Transverse colon (tissue), 4 donors: ENCODE results near the gene KCNA1. TPM values are rescaled to one million over a fixed set of nuclear protein-coding genes. Genes with fewer than 3 reads are reported as not detected.

Source experiments
- DNase-seq: peaks from one replicate; pipeline ENCODE4 v3.0.0-alpha.2; 2019
- H3K27ac ChIP-seq, 4 donors: fragments of 200-600 bp; sonication (generic); 2 replicates each; pipeline ENCODE4 v1.5.1; 2016 to 2018; ENCODE audit warnings: inconsistent platforms in 4 of 4
- H3K27me3 ChIP-seq: fragments of 200-600 bp; sonication (generic); 2 replicates; pipeline ENCODE4 v1.5.1; 2017; ENCODE audit warnings: inconsistent platforms
- H3K36me3 ChIP-seq, 4 donors: fragments of 200-600 bp; sonication (generic); 2 replicates each; pipeline ENCODE4 v1.5.1; 2017 to 2019; ENCODE audit warnings: inconsistent platforms in 4 of 4
- H3K4me1 ChIP-seq, 4 donors: fragments of 200-600 bp; sonication (generic); 2 replicates each; pipeline ENCODE4 v1.5.1; 2017 to 2020; ENCODE audit warnings: inconsistent platforms in 4 of 4
- H3K4me3 ChIP-seq, 4 donors: fragments of 200-600 bp; sonication (generic); 1 replicate in 1 of 4; 2 replicates in 3 of 4; pipeline versions ENCODE4 v1.5.1 to v1.6.1; 2017 to 2019; ENCODE audit warnings: inconsistent platforms in 4 of 4
- H3K9me3 ChIP-seq, 2 donors: fragments of 200-600 bp; sonication (generic); 2 replicates each; pipeline ENCODE4 v1.5.1; 2017 to 2019; ENCODE audit warnings: inconsistent platforms in 2 of 2
- EP300 ChIP-seq: sonication (generic); formaldehyde crosslinking; IDR thresholded peaks from one replicate; pipeline ENCODE4 v1.6.1; 2017; ENCODE audit warnings: antibody characterized with exemption, low read depth
- POLR2A ChIP-seq: fragments of 450-650 bp; IDR thresholded peaks from one replicate; pipeline ENCODE4 v1.6.1; 2016; ENCODE audit warnings: antibody characterized with exemption, mild to moderate bottlenecking, moderate library complexity
- POLR2AphosphoS5 ChIP-seq, 3 donors: sonication (generic); formaldehyde crosslinking; IDR thresholded peaks; one replicate each; pipeline ENCODE4 v1.6.1; 2016; ENCODE audit warnings: antibody characterized with exemption in 3 of 3
- WGBS, 2 donors: methylation state at CpG; one replicate each; pipeline ENCODE4 v1.1.5; 2018; ENCODE audit warnings: low coverage in 1 of 2; 5-methylcytosine and 5-hydroxymethylcytosine counted together
- in situ Hi-C, 4 donors: fragments of 200-750 bp; cut with MboI; loops; one replicate each; pipeline versions ENCODE4 v1.15.0 to v1.15.1; 2017; ENCODE audit warnings: low sequenced_read_pairs in 3 of 4, low pct_ligation_motif_present in 1 of 4, low pct_unique_long_range_greater_than_20kb in 1 of 4
- intact Hi-C: fragments of 100-400 bp; cut with DNase I; formaldehyde crosslinking; loops from one replicate; pipeline ENCODE4 v1.15.1; 2023; ENCODE audit warnings: low total_unique reads
- total RNA-seq, 4 donors: library from RNA; depleted of rRNA; stranded (reverse); fragments of >200 nt; gene quantifications; one replicate each; pipeline ENCODE4 v1.1.0, GENCODE V29; 2016
- TF ChIP-seq, protein P1 (sequence below), 5 experiments: fragments of 200-600 bp in 3 of 5; fragments of 450-650 bp in 2 of 5; sonication (generic) in 3 of 5; IDR thresholded peaks; 1 replicate in 2 of 5; 2 replicates in 3 of 5; pipeline ENCODE4 v1.5.1; 2016 to 2017; ENCODE audit warnings: antibody characterized with exemption in 5 of 5, inconsistent platforms in 3 of 5, mild to moderate bottlenecking in 2 of 5, moderate library complexity in 1 of 5

Gene KCNA1
- under 1 TPM in 3 of 4 donors, not detected in 1; 0.32 to 0.75 (median 0.41) TPM for total RNA-seq

DNA sequence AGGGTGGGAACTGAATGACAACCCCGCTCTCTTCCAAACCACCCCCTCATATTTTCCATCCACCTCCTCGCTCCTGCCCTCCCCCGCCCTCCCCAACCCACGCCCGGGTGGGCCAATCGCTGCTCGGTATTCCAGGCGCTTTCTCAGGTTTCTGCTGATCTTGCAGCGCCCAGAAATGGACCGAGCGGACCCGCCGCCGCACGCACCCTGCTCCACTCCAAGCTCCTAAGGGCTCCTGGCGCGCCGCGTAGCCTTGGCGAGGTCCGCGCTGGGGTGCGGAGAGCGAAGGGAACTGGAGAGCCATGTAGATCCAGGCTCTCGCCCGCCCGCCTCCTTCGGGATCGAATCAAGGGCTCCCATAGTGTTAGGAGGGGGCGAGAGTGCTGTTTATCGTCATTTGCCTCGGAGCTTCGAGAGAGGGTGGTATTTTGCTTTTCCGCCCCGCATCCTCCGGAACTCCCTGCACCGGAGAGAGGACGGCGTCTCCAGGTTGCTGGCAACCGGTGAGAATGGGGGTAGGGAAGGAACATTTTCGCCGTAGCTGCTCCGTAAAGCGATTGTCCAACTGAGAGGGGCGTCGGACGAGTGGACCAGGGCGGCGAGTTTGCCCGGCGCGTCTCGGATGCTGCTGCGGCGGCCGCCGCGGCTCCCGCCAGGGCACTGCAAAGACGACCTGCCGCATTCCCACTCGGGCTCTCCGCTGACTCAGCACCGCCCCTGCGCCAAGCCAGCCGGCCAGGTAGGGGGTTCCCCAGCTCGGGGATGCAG, at the start of gene KCNA1:
KCNA1 (plus strand) TSS at position 172 of the 768 bp plus-strand sequence. CDS start 1,474 bp downstream, outside the sequence.
- no peak within 1 kb of the TSS for H3K27ac ChIP-seq

DNA sequence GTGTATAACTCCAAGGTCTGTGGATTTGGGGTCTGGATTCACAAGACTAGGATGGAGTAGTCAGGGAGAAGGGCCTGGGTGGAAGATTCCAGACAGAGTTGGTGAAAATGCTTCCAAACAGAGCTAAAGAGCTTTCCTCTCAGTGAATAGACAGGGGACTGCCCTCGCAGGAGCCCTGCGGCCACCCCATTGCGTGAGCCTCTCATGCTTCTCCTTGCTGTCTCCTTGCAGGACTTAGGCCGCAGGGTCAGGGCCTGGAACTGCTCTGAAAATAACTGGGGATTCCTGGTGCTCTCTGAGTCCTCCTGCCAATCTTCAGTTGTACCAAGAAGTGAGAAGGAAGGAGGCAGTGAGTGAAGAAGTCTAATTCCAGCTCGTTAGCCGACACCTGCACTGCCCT, 49.0 kb upstream of the KCNA1 start:
- Histone ChIP-seq H3K4me1 (peaks cover 7 to 15% (median 10%) of the 10 kb centered on the region in 4 donors), H3K27me3 (peaks cover 42% of the 10 kb centered on the region), H3K27ac (no peak overlapping the region), H3K36me3 (no peaks in the 10 kb centered on the region), H3K4me3 (no peak overlapping the region), H3K9me3 (no peaks in the 10 kb centered on the region)
- no peak for DNase-seq
- intact Hi-C loops = loop anchor here (10.0 kb wide), 1 partner anchor 54 kb away; no protein-coding TSS in a partner anchor
- in situ Hi-C loops = no loop called here
- TF ChIP-seq POLR2A = no peak
- TF ChIP-seq, protein P1, sequence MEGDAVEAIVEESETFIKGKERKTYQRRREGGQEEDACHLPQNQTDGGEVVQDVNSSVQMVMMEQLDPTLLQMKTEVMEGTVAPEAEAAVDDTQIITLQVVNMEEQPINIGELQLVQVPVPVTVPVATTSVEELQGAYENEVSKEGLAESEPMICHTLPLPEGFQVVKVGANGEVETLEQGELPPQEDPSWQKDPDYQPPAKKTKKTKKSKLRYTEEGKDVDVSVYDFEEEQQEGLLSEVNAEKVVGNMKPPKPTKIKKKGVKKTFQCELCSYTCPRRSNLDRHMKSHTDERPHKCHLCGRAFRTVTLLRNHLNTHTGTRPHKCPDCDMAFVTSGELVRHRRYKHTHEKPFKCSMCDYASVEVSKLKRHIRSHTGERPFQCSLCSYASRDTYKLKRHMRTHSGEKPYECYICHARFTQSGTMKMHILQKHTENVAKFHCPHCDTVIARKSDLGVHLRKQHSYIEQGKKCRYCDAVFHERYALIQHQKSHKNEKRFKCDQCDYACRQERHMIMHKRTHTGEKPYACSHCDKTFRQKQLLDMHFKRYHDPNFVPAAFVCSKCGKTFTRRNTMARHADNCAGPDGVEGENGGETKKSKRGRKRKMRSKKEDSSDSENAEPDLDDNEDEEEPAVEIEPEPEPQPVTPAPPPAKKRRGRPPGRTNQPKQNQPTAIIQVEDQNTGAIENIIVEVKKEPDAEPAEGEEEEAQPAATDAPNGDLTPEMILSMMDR (IDR thresholded peaks at IDR 0.05) = no peak
- TF ChIP-seq POLR2AphosphoS5 (IDR thresholded peaks at IDR 0.05) = no peak
- no peak for TF ChIP-seq EP300
- WGBS, 2 donors = 76% methylated on average over 6 of the region's 6 CpGs; no CpG with 5 or more reads in 1 of the 2 donors

More for the DNA sequence above, at the start of gene KCNA1:
- intact Hi-C loops = loop anchor here (10.0 kb wide), 1 partner anchor 45 kb away; no protein-coding TSS in a partner anchor
- WGBS, 2 donors = 0 to 11% methylated on average over 2 to 64 of the region's 67 CpGs
- DNase-seq = no peak
- Histone ChIP-seq H3K4me3 (peak within 1 kb of the TSS; percentile 7 to 57 (median 26)), H3K36me3 (no peaks in the 10 kb centered on the region), H3K27me3 (peaks cover 97% of the 10 kb centered on the region), H3K4me1 (peaks cover 0 to 27% (median 14%) of the 10 kb centered on the region in 4 donors), H3K9me3 (no peaks in the 10 kb centered on the region)
- TF ChIP-seq, protein P1 (IDR thresholded peaks at IDR 0.05) = no peak
- no peak for TF ChIP-seq POLR2A
- no peak for TF ChIP-seq EP300
- TF ChIP-seq POLR2AphosphoS5 (IDR thresholded peaks at IDR 0.05) = no peak
- in situ Hi-C loops = no loop called here

DNA sequence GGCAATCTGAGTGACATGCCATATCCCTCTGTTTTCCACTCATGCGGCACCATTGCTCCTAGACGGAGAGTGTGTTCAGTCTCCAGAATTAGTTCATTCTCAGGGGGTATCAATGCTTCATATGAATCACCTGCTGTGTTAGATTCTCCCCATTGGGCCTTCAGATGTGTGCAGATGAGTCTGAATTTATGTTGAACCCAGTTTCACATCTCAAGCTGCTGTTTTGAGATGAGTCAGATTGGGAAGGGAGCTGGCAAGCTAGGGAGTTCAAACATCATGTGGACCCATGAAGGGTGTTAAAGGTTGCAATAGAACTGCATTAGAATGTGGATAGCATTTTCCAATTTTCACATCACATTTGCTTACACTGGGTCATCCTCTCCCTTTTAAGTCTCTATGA, 46.9 kb upstream of the KCNA1 start:
- no peaks in the 10 kb centered on the region for H3K9me3 ChIP-seq
- H3K4me3 ChIP-seq = no peak overlapping the region
- no peaks in the 10 kb centered on the region for H3K36me3 ChIP-seq
- WGBS, 2 donors = 73% methylated on average over 2 of the region's 2 CpGs; no CpG with 5 or more reads in 1 of the 2 donors
- TF ChIP-seq EP300 (no peak), POLR2A (no peak), POLR2AphosphoS5 (IDR thresholded peaks at IDR 0.05) (no peak)
- TF ChIP-seq, protein P1 (IDR thresholded peaks at IDR 0.05) = no peak
- H3K4me1 ChIP-seq = peaks cover 7 to 15% (median 8%) of the 10 kb centered on the region in 4 donors
- in situ Hi-C loops = no loop called here
- intact Hi-C loops = loop anchor here (10.0 kb wide), 1 partner anchor 52 kb away; no protein-coding TSS in a partner anchor
- no peak overlapping the region for H3K27ac ChIP-seq
- peaks cover 46% of the 10 kb centered on the region for H3K27me3 ChIP-seq
- no peak for DNase-seq

DNA sequence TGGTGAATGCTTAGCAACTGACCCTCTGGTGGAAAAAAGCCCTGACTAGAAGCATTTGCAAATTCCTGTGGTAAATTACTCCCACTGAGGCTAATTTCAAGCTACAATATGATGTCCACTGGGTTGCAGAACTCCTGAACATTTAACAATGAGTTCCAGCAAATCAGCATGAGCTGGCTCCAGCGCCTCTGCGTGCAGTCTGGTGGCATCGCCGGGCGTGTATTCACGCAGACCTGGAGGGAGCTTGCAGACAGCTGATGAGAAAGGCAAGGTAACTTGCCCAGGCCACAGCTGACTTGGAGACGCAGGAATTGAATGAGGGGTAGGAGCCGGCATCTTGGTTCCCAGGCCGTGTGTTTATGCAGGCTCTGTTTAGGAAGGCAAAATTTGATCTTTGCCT, 45.1 kb upstream of the KCNA1 start:
- TF ChIP-seq, protein P1 (IDR thresholded peaks at IDR 0.05) = no peak
- TF ChIP-seq POLR2AphosphoS5 (IDR thresholded peaks at IDR 0.05) (no peak), EP300 (no peak), POLR2A (no peak)
- DNase-seq = no peak
- H3K27ac ChIP-seq = no peak overlapping the region
- no peak overlapping the region for H3K4me3 ChIP-seq
- H3K9me3 ChIP-seq = no peaks in the 10 kb centered on the region
- WGBS, 2 donors = 92 to 93% methylated on average over 5 to 9 of the region's 9 CpGs
- peaks cover 0 to 7% (median 0%) of the 10 kb centered on the region in 4 donors for H3K4me1 ChIP-seq
- H3K36me3 ChIP-seq = no peaks in the 10 kb centered on the region
- intact Hi-C loops (loop anchor here (10.0 kb wide), 1 partner anchor 50 kb away; no protein-coding TSS in a partner anchor), in situ Hi-C loops (no loop called here)
- H3K27me3 ChIP-seq = peaks cover 35% of the 10 kb centered on the region
